A673 (cell line): ENCODE data around the gene ATG7.

ENCODE experiments used
- CTCF ChIP-seq: fragments of 300-800, 200-600 bp; sonication (generic); conservative IDR thresholded peaks from 2 replicates; pipeline ENCODE4 v1.5.1; 2017; ENCODE audit warnings: low read depth, mild to moderate bottlenecking, antibody characterized with exemption, low read length, moderate library complexity, mixed read lengths
- EZH2 ChIP-seq: fragments of 200-600 bp; sonication (generic); IDR thresholded peaks from 2 replicates; pipeline ENCODE4 v1.6.1; 2017; ENCODE audit warnings: borderline replicate concordance, low read depth, mild to moderate bottlenecking, mixed read lengths, antibody characterized with exemption, low read length; ENCODE audit not compliant: poor library complexity, severe bottlenecking

GRCh38 chr3:11239796-11240195 lies 32.4 kb upstream of the ATG7 start:
- TF ChIP-seq CTCF (no peak), EZH2 (no peak)
